Upper lobe of left lung (tissue), 4 donors: ENCODE data around the gene NPC1L1.

Source experiments
- CTCF ChIP-seq, 6 experiments: fragments of 450-650 bp in 4 of 6; fragments of 200-600 bp in 2 of 6; sonication (generic) in 2 of 6; IDR thresholded peaks; one replicate each; pipeline ENCODE4 v1.5.1; 2016 to 2019; ENCODE audit warnings: antibody characterized with exemption in 6 of 6
- EP300 ChIP-seq, 4 donors: sonication (generic); formaldehyde crosslinking; IDR thresholded peaks; one replicate each; pipeline ENCODE4 v1.5.1; 2017; ENCODE audit warnings: antibody characterized with exemption in 4 of 4, control low read depth in 2 of 4
- POLR2A ChIP-seq, 4 donors: fragments of 450-650 bp; IDR thresholded peaks; one replicate each; pipeline ENCODE4 v1.5.1; 2016 to 2017; ENCODE audit warnings: antibody characterized with exemption in 4 of 4, mild to moderate bottlenecking in 2 of 4

DNA sequence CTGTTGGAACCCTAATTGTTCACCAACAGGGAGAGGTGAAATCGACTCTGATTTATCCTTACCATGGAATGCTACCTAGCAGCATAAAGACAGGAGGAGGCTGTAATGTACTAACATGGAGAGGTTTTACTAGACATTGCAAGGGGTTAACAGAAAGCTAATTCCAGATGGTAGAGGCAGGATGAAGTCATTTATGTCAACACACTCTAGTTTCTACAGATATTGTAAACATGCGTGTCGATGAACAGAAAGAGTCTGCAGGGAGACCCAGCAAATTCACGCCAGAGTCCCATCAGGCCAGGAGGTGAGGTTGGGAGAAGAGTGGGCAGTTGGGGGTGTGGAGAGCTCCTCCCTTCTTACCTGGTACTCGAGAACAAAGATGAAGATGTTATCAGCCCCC, 7.0 kb downstream of the NPC1L1 start:
- TF ChIP-seq POLR2A (IDR thresholded peaks at IDR 0.05), result no peak
- no peak for TF ChIP-seq CTCF (IDR thresholded peaks at IDR 0.05)
- no peak for TF ChIP-seq EP300 (IDR thresholded peaks at IDR 0.05)
